K562 (cell line): ENCODE measurements around the gene RHNO1. TPM values are rescaled to one million over a fixed set of nuclear protein-coding genes. Genes with fewer than 3 reads are reported as not detected.

Experiments
- ATAC-seq: fragments of 200-7000 bp; cut with Tn5 transposase; 3 replicates; pipeline ENCODE4 v1.9.1; 2020; ENCODE audit warnings: moderate library complexity
- BruUV-seq: library from RNA; stranded (reverse); fragments of 400-500 nt; replicated peaks from 2 replicates; lab custom pipeline; 2021; lab: Mats Ljungman, UMichigan
- CTCF ChIA-PET: fragments of 300-600 bp; formaldehyde crosslinking; extraction: SDS; loops from one replicate; lab custom pipeline; 2021; ENCODE audit warnings: low intra/inter-chr PET ratio; lab: Yijun Ruan, JAX
- POLR2A ChIA-PET: fragments of 300-600, 350-650 bp; sonication (Branson Sonifier 250); formaldehyde crosslinking; extraction: SDS; loops from one replicate; lab custom pipeline; 2021; ENCODE audit warnings: antibody characterized with exemption, inconsistent platforms; lab: Yijun Ruan, JAX
- DNase-seq, 4 experiments: peaks; one replicate each; pipeline versions ENCODE4 v3.0.0 to v3.0.0-alpha.2; 2011 to 2018; ENCODE audit warnings: low spot score in 3 of 4, mixed read lengths in 3 of 4; ENCODE audit errors: extremely low read depth in 1 of 4
- FAIRE-seq: peaks from 2 replicates; lab custom pipeline; 2011; peaks lifted over from hg19 to GRCh38; lab: Jason Lieb, UNC
- H2AFZ ChIP-seq: 2 replicates; pipeline ENCODE4 v1.6.0; 2011; ENCODE audit warnings: low read depth, low read length, control low read depth, inconsistent platforms
- H3K27ac ChIP-seq: fragments of 200-600 bp; 3 replicates; pipeline ENCODE4 v1.8.0; 2011; ENCODE audit warnings: low read depth, mild to moderate bottlenecking, control low read depth, inconsistent platforms, low read length, moderate library complexity, mixed read lengths; ENCODE audit errors: extremely low read depth
- H3K27me3 ChIP-seq, 2 experiments: fragments of 300-600 bp in 1 of 2; 2 replicates in 1 of 2; 3 replicates in 1 of 2; pipeline versions ENCODE4 v1.6.0 to v1.8.0; 2011; ENCODE audit warnings: inconsistent platforms in 2 of 2, low read length in 2 of 2, mild to moderate bottlenecking in 1 of 2, mixed read lengths in 1 of 2, moderate library complexity in 1 of 2; ENCODE audit not compliant: control insufficient read depth in 2 of 2, insufficient read depth in 2 of 2
- H3K36me3 ChIP-seq: fragments of 300-600 bp; 3 replicates; pipeline ENCODE4 v1.8.0; 2011; ENCODE audit warnings: mild to moderate bottlenecking, low read length, inconsistent platforms; ENCODE audit not compliant: control insufficient read depth, insufficient read depth
- H3K4me1 ChIP-seq, 2 experiments: fragments of 200-600 bp in 1 of 2; replicated peaks in 1 of 2; 2 replicates in 1 of 2; 3 replicates in 1 of 2; pipeline versions ENCODE4 v1.5.1 to v1.8.0; 2011; ENCODE audit warnings: inconsistent platforms in 2 of 2, low read length in 2 of 2, mild to moderate bottlenecking in 1 of 2, mixed read lengths in 1 of 2, moderate library complexity in 1 of 2; ENCODE audit not compliant: control insufficient read depth in 2 of 2, insufficient read depth in 2 of 2
- H3K4me2 ChIP-seq: 2 replicates; pipeline ENCODE4 v1.6.1; 2011; ENCODE audit warnings: low read length, control low read depth, inconsistent platforms, mixed read lengths; ENCODE audit not compliant: insufficient read depth
- H3K4me3 ChIP-seq: fragments of 200-600 bp; sonication (generic), shearing (Covaris generic); 2 replicates; pipeline ENCODE4 v1.5.1; 2016; ENCODE audit warnings: control low read depth, inconsistent platforms
- H3K79me2 ChIP-seq: fragments of 200-600 bp; 3 replicates; pipeline ENCODE4 v1.8.0; 2011; ENCODE audit warnings: low read length, inconsistent platforms; ENCODE audit not compliant: control insufficient read depth, insufficient read depth
- H3K9ac ChIP-seq, 2 experiments: 2 replicates each; pipeline versions ENCODE4 v1.6.0 to v1.6.1; 2011; ENCODE audit warnings: low read depth in 2 of 2, low read length in 2 of 2, control low read depth in 1 of 2, inconsistent platforms in 1 of 2, mild to moderate bottlenecking in 1 of 2, mixed read lengths in 1 of 2; ENCODE audit not compliant: insufficient read depth in 1 of 2
- H3K9me1 ChIP-seq: one replicate; pipeline ENCODE4 v1.6.0; 2011; ENCODE audit warnings: inconsistent platforms, mild to moderate bottlenecking, low read length, moderate library complexity; ENCODE audit not compliant: control insufficient read depth, insufficient read depth
- H3K9me3 ChIP-seq: replicated peaks from 2 replicates; pipeline ENCODE4 v1.5.1; 2011; ENCODE audit warnings: low read depth, low read length, inconsistent platforms; ENCODE audit not compliant: control insufficient read depth, insufficient read depth
- H4K20me1 ChIP-seq: replicated peaks from 2 replicates; pipeline ENCODE4 v1.6.1; 2011; ENCODE audit warnings: low read length, inconsistent platforms, mixed read lengths; ENCODE audit not compliant: control insufficient read depth, insufficient read depth
- CBFA2T3 ChIP-seq: fragments of 450-650 bp; IDR thresholded peaks from 2 replicates; pipeline ENCODE4 v1.6.1; 2017
- CTBP1 ChIP-seq: fragments of 450-650 bp; IDR thresholded peaks from 2 replicates; pipeline ENCODE4 v1.6.1; 2016; ENCODE audit warnings: borderline replicate concordance
- ESRRA ChIP-seq: fragments of 450-650 bp; IDR thresholded peaks from 2 replicates; pipeline ENCODE4 v1.6.1; 2014; ENCODE audit warnings: low read depth, mild to moderate bottlenecking, moderate library complexity, borderline replicate concordance
- POLR2A ChIP-seq: fragments of 450-650 bp; conservative IDR thresholded peaks from 2 replicates; pipeline ENCODE4 v1.6.1; 2016
- POU5F1 ChIP-seq: fragments of 150-350 bp; IDR thresholded peaks from 2 replicates; pipeline ENCODE4 v1.6.1; 2014; ENCODE audit warnings: borderline replicate concordance, low read length, low read depth, mild to moderate bottlenecking; ENCODE audit not compliant: partially characterized antibody
- RCOR1 ChIP-seq, 2 experiments: IDR thresholded peaks; 2 replicates each; pipeline ENCODE4 v1.6.1; 2012; ENCODE audit warnings: low read depth in 2 of 2, low read length in 2 of 2, borderline replicate concordance in 1 of 2, improper control_type of control experiment in 1 of 2
- ZNF23 ChIP-seq: fragments of 250-450 bp; sonication (Bioruptor Pico); IDR thresholded peaks from 2 replicates; pipeline ENCODE4 v1.4.0; 2020; ENCODE audit warnings: mild to moderate bottlenecking
- ZNF766 ChIP-seq: fragments of 200-800 bp; sonication (Bioruptor generic); conservative IDR thresholded peaks from 2 replicates; pipeline ENCODE4 v1.6.1; 2016; ENCODE audit warnings: missing genetic modification characterization, missing compliant biosample characterization
- WGBS: fragments of 100-300 bp; shearing (Covaris generic); methylation state at CpG from one replicate; pipeline ENCODE4 v1.1.6; 2016; ENCODE audit warnings: low coverage, mixed read lengths; ENCODE audit not compliant: insufficient coverage; ENCODE audit errors: missing lambda C conversion rate; 5-methylcytosine and 5-hydroxymethylcytosine counted together
- in situ Hi-C: fragments of 300-500 bp; cut with MboI; formaldehyde crosslinking; loops from 4 replicates; pipeline ENCODE4 v1.15.0; 2018; ENCODE audit warnings: inconsistent platforms, mixed read lengths
- intact Hi-C: fragments of 100-400 bp; cut with micrococcal nuclease; formaldehyde crosslinking; loops from 2 replicates; pipeline ENCODE4 v1.14.2; 2022
- polyA plus RNA-seq, 8 experiments: library from polyadenylated mRNA; depleted of rRNA in 4 of 8; stranded (reverse) in 5 of 8; unstranded in 3 of 8; fragments of >200 nt; fragmentation: Nextera tagmentation in 2 of 8; fragmentation: Illumina TruSeq in 1 of 8; extraction: Ambion mirVana in 2 of 8; extraction: Trizol in 1 of 8; gene quantifications; 2 replicates each; pipeline versions ENCODE4 v1.2.1 to v1.2.3, GENCODE V29; 2011 to 2014; ENCODE audit warnings: inconsistent platforms in 1 of 8, missing spikeins in 1 of 8
- total RNA-seq, 7 experiments: library from RNA; depleted of rRNA in 6 of 7; stranded (reverse); fragments of >200 nt in 6 of 7; fragmentation: Illumina TruSeq in 2 of 7; extraction: Trizol in 2 of 7; gene quantifications; 2 replicates each; pipeline versions ENCODE4 v1.2.1 to v1.2.3, GENCODE V29; 2011 to 2021; ENCODE audit warnings: low replicate concordance in 1 of 7

Gene RHNO1
- total and polyA plus RNA-seq, 9 of the 15 experiments (the other 6 are each of a cell fraction or from before 2014, with no cell fraction given), result 20.8 to 62.7 (median 28.8) TPM

- TF ChIP-seq ZNF23, result no peak
- TF ChIP-seq POLR2A, result no peak
- no peaks in the 10 kb centered on the region for H3K27me3 ChIP-seq
- ChIA-PET POLR2A (interaction anchor here (0.6 to 1.9 kb wide), 4 partner anchors 10 to 32 kb away, joined by 3 to 5 read pairs (median 3); partner anchors contain the start of gene TULP3), CTCF (no interaction called here)
- no peaks in the 10 kb centered on the region for H4K20me1 ChIP-seq
- no peak for DNase-seq
- intact Hi-C loops, result no loop called here
- no peak for FAIRE-seq
- no peaks in the 10 kb centered on the region for H3K79me2 ChIP-seq
- no TSS peak for BruUV-seq
- no peak overlapping the region for H2AFZ ChIP-seq
- H3K4me1 ChIP-seq, result peaks cover 0 to 5% of the 10 kb centered on the region in 2 experiments; a peak in 2 of 5 replicates
- no peak overlapping the region for H3K27ac ChIP-seq
- ATAC-seq, result no peak
- no peak overlapping the region for H3K4me2 ChIP-seq
- H3K9me3 ChIP-seq, result no peaks in the 10 kb centered on the region
- no peaks in the 10 kb centered on the region for H3K36me3 ChIP-seq
- in situ Hi-C loops, result no loop called here
- no peaks in the 10 kb centered on the region for H3K9me1 ChIP-seq
- H3K4me3 ChIP-seq, result no peak overlapping the region
- no peak overlapping the region for H3K9ac ChIP-seq
- WGBS, result 63% methylated on average over 7 of the region's 8 CpGs
Measured at GRCh38 chr12:2900642-2901041, 23.6 kb downstream of the RHNO1 start.

DNA sequence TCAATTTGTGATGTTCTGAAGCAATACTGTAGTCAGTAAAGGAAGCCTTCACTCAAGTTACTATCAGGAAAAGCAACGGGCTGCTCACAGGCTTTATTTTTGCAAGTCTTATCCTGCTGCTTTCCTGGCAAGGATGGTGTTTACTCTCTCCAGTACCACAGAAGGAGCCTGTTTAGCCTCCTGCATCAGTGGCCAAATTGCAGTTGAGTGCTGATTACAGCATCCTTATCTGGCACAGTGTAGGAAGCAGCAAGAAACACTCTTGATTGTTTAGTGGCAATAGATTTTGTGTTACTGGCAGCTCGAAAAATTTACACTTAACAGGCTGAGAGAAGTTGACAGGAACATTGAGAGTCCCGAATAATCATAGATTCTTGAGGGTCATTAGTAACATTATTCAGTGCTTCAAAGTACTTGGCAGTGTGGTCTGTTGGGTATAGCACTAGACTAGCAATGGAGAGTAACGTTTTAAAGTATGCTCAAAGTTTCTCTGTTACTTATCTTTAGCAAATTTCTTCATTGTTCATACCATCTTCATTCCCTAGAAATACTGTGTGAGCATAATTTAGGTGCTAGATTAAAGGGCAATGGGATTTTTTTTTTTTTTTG lies 25.4 kb downstream of the RHNO1 start:
- ChIA-PET CTCF (no interaction called here), POLR2A (interaction anchor here (1.9 kb wide), 1 partner anchor 12 kb away, joined by 5 read pairs; the partner anchor contains the start of gene TULP3)
- Histone ChIP-seq H2AFZ (no peak overlapping the region), H4K20me1 (no peaks in the 10 kb centered on the region), H3K27me3 (no peaks in the 10 kb centered on the region), H3K4me1 (peaks cover 0 to 5% of the 10 kb centered on the region in 2 experiments; a peak in 2 of 5 replicates), H3K4me3 (no peak overlapping the region), H3K9me1 (no peaks in the 10 kb centered on the region), H3K27ac (no peak overlapping the region), H3K36me3 (no peaks in the 10 kb centered on the region), H3K4me2 (no peak overlapping the region), H3K79me2 (no peaks in the 10 kb centered on the region), H3K9me3 (no peaks in the 10 kb centered on the region), H3K9ac (no peak overlapping the region)
- DNase-seq (peak in 2 of 4 experiments; percentile 21 to 24), ATAC-seq (peak; percentile 70), FAIRE-seq (no peak)
- BruUV-seq, result no TSS peak
- WGBS, result 8% methylated on average over 4 of the region's 4 CpGs
- intact Hi-C loops, result no loop called here
- in situ Hi-C loops, result no loop called here
- TF ChIP-seq ESRRA (no peak), ZNF766 (CRISPR knock-in tag) (peak; percentile 66; the same call in 1 of the 2 replicates), POU5F1 (no peak), RCOR1 (IDR thresholded peaks at IDR 0.05; ENCODE audit: borderline replicate concordance in 1 of 2, low read depth in 2 of 2, low read length in 2 of 2) (peak in 1 of 2 experiments; percentile 63; a peak in 2 of 4 replicates), CTBP1 (peak; percentile 63), CBFA2T3 (peak; percentile 40)
